WTC11 (cell line): Measurements from ENCODE around the gene NCAPH2. TPM values are rescaled to one million over a fixed set of nuclear protein-coding genes. Genes with fewer than 3 reads are reported as not detected.
A peak's percentile ranks its signal among the peaks of the same experiment; 100 is the strongest.

Experiments used
- AFF4 ChIP-seq: sonication (generic); formaldehyde crosslinking; IDR thresholded peaks from 2 replicates; pipeline ENCODE4 v1.8.1; 2023; ENCODE audit warnings: mild to moderate bottlenecking, missing genetic modification reagents, borderline replicate concordance
- CDX4 ChIP-seq: fragments of 250-450 bp; sonication (Bioruptor Pico); IDR thresholded peaks from 2 replicates; pipeline ENCODE4 v1.9.0; 2021; ENCODE audit warnings: moderate library complexity, mild to moderate bottlenecking, inconsistent platforms, borderline replicate concordance
- ELF4 ChIP-seq: sonication (generic); formaldehyde crosslinking; IDR thresholded peaks from 2 replicates; pipeline ENCODE4 v1.8.1; 2022; ENCODE audit warnings: low read depth, mild to moderate bottlenecking, moderate library complexity, missing genetic modification reagents
- FOXK1 ChIP-seq: sonication (generic); formaldehyde crosslinking; IDR thresholded peaks from 2 replicates; pipeline ENCODE4 v1.8.0; 2022; ENCODE audit warnings: mild to moderate bottlenecking, moderate library complexity, missing genetic modification reagents
- MAX ChIP-seq: sonication (generic); formaldehyde crosslinking; IDR thresholded peaks from 2 replicates; pipeline ENCODE4 v1.8.0; 2022; ENCODE audit warnings: mild to moderate bottlenecking, missing genetic modification reagents
- MXD4 ChIP-seq: fragments of 250-450 bp; sonication (Bioruptor Pico); IDR thresholded peaks from 2 replicates; pipeline ENCODE4 v1.8.0; 2021; ENCODE audit warnings: mild to moderate bottlenecking, moderate library complexity, borderline replicate concordance
- RORB ChIP-seq: fragments of 250-450 bp; sonication (Bioruptor Pico); IDR thresholded peaks from 2 replicates; pipeline ENCODE4 v1.9.0; 2021; ENCODE audit warnings: mild to moderate bottlenecking
- STAT6 ChIP-seq: sonication (generic); formaldehyde crosslinking; conservative IDR thresholded peaks from 2 replicates; pipeline ENCODE4 v1.8.1; 2023; ENCODE audit warnings: mild to moderate bottlenecking, low read depth, missing genetic modification reagents, moderate library complexity
- TEAD1 ChIP-seq: sonication (generic); formaldehyde crosslinking; IDR thresholded peaks from 2 replicates; pipeline ENCODE4 v1.8.0; 2022; ENCODE audit warnings: mild to moderate bottlenecking, missing genetic modification reagents
- USF2 ChIP-seq: sonication (generic); formaldehyde crosslinking; IDR thresholded peaks from 2 replicates; pipeline ENCODE4 v1.8.1; 2023; ENCODE audit warnings: mild to moderate bottlenecking, missing genetic modification reagents, moderate library complexity
- ZNF121 ChIP-seq: sonication (generic); formaldehyde crosslinking; IDR thresholded peaks from 2 replicates; pipeline ENCODE4 v1.8.0; 2023; ENCODE audit warnings: missing genetic modification reagents
- ZSCAN18 ChIP-seq: fragments of 250-450 bp; sonication (Bioruptor Pico); IDR thresholded peaks from 2 replicates; pipeline ENCODE4 v2.1.2; 2022; ENCODE audit warnings: mild to moderate bottlenecking, moderate library complexity
- total RNA-seq: library from RNA; stranded (reverse); gene quantifications from 3 replicates; pipeline ENCODE4 v1.2.3, GENCODE V29; 2021
- TF ChIP-seq, protein P1 (sequence below): fragments of 250-450 bp; sonication (Bioruptor Pico); conservative IDR thresholded peaks from 2 replicates; pipeline ENCODE4 v1.9.0; 2021; ENCODE audit warnings: mild to moderate bottlenecking
- TF ChIP-seq, protein P2 (sequence below): sonication (generic); formaldehyde crosslinking; IDR thresholded peaks from 2 replicates; pipeline ENCODE4 v1.8.1; 2022; ENCODE audit warnings: mild to moderate bottlenecking, moderate library complexity, missing genetic modification reagents
- TF ChIP-seq, protein P3 (sequence below): fragments of 250-450 bp; sonication (Bioruptor Pico); IDR thresholded peaks from 2 replicates; pipeline ENCODE4 v1.9.0; 2021; ENCODE audit warnings: mild to moderate bottlenecking
- TF ChIP-seq, protein P4 (sequence below): fragments of 250-450 bp; sonication (Bioruptor Pico); IDR thresholded peaks from 2 replicates; pipeline ENCODE4 v1.9.0; 2021; ENCODE audit warnings: mild to moderate bottlenecking, borderline replicate concordance

Gene NCAPH2
- total RNA-seq, 1 experiment from 2014 or later = 78.4 TPM

DNA sequence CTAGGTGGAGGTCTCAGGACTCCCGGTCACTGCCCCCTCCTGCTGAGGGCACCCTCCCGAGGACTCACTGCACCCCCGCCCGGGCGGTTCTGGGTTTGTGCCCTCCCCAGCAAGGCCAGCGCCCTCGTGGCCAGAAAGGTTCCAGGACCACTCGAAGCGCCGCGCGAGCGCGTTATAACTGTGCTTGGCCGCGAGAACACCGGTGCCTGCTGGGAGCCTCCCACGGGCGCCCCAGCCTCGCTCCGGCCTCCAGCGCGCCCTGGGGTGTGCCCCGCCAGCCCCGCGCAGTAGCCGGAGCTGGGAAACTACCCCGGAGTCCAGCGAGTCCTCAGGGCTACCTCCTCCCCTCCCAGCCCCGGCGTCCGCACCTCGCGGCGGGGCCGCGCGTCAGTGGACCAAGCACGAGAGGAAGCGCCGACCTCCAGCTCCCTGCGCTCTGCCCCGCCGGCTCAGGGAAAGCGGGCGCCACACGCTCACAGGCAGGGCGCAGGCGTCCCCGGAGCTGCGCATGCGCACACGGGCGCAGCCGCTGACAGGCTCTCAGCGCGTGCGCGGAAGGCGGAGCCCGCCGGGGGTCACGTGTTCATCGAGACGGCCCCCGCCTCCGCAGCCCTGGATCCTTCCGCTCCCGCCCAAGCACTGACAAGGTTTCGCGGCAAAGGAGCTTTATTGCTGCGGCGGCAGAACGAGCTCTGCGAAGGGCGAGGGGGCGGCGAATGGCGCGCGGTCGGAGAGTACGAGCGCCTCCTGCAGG lies 17.3 kb downstream of the NCAPH2 start, which contains the start of gene SCO2 (continued):
- peak; percentile 74; the same call in 1 of the 2 replicates for TF ChIP-seq STAT6 (CRISPR knock-in tag)
- no peak for TF ChIP-seq CDX4 (CRISPR knock-in tag)
- TF ChIP-seq, protein P1, sequence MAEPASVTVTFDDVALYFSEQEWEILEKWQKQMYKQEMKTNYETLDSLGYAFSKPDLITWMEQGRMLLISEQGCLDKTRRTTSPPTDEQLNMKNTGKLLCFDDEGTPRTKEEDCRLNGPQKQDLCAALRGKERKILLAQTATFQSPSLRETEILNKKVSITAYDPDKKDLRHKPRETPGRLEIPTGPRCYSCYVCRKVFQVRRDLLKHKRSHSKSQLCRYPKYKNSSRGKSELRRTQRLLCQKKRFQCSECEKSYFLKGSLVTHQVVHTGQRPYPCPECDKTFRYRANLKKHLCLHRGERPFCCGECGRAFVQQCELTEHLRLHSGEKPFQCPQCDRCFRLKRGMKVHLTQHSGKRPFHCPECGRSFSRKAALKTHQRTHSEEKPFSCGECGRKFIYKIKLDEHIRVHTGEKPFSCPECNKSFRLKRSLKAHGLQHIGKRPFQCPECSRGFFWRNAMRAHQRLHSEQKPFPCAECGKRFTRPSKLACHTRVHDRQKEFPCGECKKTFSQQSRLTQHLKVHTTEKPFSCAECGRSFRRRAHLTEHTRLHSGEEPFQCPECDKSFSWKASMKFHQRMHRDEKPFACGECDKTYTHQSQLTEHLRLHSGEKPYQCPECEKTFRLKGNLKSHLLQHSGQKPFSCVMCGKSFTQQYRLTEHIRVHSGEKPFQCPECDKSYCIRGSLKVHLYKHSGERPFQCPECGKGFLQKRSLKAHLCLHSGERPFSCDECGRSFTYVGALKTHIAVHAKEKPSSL = no peak
- TF ChIP-seq, protein P2, sequence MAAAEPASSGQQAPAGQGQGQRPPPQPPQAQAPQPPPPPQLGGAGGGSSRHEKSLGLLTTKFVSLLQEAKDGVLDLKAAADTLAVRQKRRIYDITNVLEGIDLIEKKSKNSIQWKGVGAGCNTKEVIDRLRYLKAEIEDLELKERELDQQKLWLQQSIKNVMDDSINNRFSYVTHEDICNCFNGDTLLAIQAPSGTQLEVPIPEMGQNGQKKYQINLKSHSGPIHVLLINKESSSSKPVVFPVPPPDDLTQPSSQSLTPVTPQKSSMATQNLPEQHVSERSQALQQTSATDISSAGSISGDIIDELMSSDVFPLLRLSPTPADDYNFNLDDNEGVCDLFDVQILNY (CRISPR knock-in tag) = peak; percentile 94
- peak; percentile 98 for TF ChIP-seq USF2 (CRISPR knock-in tag)
- no peak for TF ChIP-seq AFF4 (CRISPR knock-in tag)
- TF ChIP-seq ELF4 (CRISPR knock-in tag) = no peak
- TF ChIP-seq ZSCAN18 (CRISPR knock-in tag) = no peak
- TF ChIP-seq FOXK1 (CRISPR knock-in tag) = peak; percentile 69
- TF ChIP-seq, protein P3, sequence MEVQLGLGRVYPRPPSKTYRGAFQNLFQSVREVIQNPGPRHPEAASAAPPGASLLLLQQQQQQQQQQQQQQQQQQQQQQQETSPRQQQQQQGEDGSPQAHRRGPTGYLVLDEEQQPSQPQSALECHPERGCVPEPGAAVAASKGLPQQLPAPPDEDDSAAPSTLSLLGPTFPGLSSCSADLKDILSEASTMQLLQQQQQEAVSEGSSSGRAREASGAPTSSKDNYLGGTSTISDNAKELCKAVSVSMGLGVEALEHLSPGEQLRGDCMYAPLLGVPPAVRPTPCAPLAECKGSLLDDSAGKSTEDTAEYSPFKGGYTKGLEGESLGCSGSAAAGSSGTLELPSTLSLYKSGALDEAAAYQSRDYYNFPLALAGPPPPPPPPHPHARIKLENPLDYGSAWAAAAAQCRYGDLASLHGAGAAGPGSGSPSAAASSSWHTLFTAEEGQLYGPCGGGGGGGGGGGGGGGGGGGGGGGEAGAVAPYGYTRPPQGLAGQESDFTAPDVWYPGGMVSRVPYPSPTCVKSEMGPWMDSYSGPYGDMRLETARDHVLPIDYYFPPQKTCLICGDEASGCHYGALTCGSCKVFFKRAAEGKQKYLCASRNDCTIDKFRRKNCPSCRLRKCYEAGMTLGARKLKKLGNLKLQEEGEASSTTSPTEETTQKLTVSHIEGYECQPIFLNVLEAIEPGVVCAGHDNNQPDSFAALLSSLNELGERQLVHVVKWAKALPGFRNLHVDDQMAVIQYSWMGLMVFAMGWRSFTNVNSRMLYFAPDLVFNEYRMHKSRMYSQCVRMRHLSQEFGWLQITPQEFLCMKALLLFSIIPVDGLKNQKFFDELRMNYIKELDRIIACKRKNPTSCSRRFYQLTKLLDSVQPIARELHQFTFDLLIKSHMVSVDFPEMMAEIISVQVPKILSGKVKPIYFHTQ (CRISPR knock-in tag) = no peak
- TF ChIP-seq ZNF121 (CRISPR knock-in tag) = no peak
- TF ChIP-seq TEAD1 (CRISPR knock-in tag) = peak; percentile 68; the same call in 1 of the 2 replicates
- TF ChIP-seq, protein P4, sequence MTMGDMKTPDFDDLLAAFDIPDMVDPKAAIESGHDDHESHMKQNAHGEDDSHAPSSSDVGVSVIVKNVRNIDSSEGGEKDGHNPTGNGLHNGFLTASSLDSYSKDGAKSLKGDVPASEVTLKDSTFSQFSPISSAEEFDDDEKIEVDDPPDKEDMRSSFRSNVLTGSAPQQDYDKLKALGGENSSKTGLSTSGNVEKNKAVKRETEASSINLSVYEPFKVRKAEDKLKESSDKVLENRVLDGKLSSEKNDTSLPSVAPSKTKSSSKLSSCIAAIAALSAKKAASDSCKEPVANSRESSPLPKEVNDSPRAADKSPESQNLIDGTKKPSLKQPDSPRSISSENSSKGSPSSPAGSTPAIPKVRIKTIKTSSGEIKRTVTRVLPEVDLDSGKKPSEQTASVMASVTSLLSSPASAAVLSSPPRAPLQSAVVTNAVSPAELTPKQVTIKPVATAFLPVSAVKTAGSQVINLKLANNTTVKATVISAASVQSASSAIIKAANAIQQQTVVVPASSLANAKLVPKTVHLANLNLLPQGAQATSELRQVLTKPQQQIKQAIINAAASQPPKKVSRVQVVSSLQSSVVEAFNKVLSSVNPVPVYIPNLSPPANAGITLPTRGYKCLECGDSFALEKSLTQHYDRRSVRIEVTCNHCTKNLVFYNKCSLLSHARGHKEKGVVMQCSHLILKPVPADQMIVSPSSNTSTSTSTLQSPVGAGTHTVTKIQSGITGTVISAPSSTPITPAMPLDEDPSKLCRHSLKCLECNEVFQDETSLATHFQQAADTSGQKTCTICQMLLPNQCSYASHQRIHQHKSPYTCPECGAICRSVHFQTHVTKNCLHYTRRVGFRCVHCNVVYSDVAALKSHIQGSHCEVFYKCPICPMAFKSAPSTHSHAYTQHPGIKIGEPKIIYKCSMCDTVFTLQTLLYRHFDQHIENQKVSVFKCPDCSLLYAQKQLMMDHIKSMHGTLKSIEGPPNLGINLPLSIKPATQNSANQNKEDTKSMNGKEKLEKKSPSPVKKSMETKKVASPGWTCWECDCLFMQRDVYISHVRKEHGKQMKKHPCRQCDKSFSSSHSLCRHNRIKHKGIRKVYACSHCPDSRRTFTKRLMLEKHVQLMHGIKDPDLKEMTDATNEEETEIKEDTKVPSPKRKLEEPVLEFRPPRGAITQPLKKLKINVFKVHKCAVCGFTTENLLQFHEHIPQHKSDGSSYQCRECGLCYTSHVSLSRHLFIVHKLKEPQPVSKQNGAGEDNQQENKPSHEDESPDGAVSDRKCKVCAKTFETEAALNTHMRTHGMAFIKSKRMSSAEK = no peak
- no peak for TF ChIP-seq MXD4
- no peak for TF ChIP-seq RORB (CRISPR knock-in tag)
- peak; percentile 92 for TF ChIP-seq MAX (CRISPR knock-in tag)
